Progenitor cell of endocrine pancreas (in vitro differentiated cells): ENCODE data around the gene ST3GAL3. TPM values are rescaled to one million over a fixed set of nuclear protein-coding genes. Genes with fewer than 3 reads are reported as not detected.

Experiments used
- DNase-seq: peaks from one replicate; pipeline ENCODE4 v3.0.0; 2021; ENCODE audit warnings: low spot score; ENCODE audit not compliant: unreplicated experiment
- H3K27ac Mint-ChIP-seq: 2 replicates; pipeline ENCODE4 v1.8.0; 2021; ENCODE audit warnings: mild to moderate bottlenecking, moderate library complexity, mixed read lengths
- H3K27me3 Mint-ChIP-seq: 2 replicates; pipeline ENCODE4 v1.8.0; 2021; ENCODE audit warnings: mixed read lengths
- H3K36me3 Mint-ChIP-seq: 2 replicates; pipeline ENCODE4 v1.8.0; 2022; ENCODE audit warnings: mixed read lengths; ENCODE audit not compliant: insufficient read depth
- H3K4me1 Mint-ChIP-seq: 2 replicates; pipeline ENCODE4 v1.8.0; 2021; ENCODE audit warnings: low read depth, mixed read lengths
- H3K4me3 Mint-ChIP-seq: 2 replicates; pipeline ENCODE4 v1.8.0; 2021; ENCODE audit warnings: low read depth, mild to moderate bottlenecking, moderate library complexity, mixed read lengths
- H3K9me3 Mint-ChIP-seq: 2 replicates; pipeline ENCODE4 v1.8.0; 2021; ENCODE audit warnings: low read depth, mixed read lengths
- total RNA-seq: library from RNA; stranded (reverse); gene quantifications from 2 replicates; pipeline ENCODE4 v1.2.1, GENCODE V29; 2021
- TF ChIP-seq, protein P1 (sequence below): fragments of 200-600 bp; sonication (generic); IDR thresholded peaks from one replicate; pipeline ENCODE4 v1.5.0; 2021; ENCODE audit warnings: antibody characterized with exemption, mild to moderate bottlenecking; ENCODE audit not compliant: unreplicated experiment

The ST3GAL3 gene
- total RNA-seq, 1 donor from 2014 or later = 14.9 TPM

DNA sequence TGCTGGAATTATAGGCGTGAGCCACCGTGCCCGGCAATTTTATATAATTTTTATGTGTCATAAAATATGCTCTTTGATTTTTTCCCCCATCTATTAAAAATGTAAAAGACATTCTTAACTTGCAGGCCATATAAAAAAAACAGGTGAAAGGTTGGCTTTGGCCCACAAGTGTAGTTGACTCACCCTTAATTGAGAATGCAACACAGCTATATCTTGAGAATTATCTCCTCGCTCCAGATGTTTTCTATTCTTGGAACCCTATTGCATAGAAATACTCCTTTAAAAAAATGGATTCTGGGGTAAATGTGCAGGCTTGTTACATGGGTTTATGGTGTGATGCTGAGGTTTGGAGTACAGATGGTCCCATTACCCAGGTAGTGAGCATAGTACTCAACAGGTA, 112.0 kb downstream of the ST3GAL3 start:
- H3K4me3 Mint-ChIP-seq = no peak overlapping the region
- TF ChIP-seq, protein P1, sequence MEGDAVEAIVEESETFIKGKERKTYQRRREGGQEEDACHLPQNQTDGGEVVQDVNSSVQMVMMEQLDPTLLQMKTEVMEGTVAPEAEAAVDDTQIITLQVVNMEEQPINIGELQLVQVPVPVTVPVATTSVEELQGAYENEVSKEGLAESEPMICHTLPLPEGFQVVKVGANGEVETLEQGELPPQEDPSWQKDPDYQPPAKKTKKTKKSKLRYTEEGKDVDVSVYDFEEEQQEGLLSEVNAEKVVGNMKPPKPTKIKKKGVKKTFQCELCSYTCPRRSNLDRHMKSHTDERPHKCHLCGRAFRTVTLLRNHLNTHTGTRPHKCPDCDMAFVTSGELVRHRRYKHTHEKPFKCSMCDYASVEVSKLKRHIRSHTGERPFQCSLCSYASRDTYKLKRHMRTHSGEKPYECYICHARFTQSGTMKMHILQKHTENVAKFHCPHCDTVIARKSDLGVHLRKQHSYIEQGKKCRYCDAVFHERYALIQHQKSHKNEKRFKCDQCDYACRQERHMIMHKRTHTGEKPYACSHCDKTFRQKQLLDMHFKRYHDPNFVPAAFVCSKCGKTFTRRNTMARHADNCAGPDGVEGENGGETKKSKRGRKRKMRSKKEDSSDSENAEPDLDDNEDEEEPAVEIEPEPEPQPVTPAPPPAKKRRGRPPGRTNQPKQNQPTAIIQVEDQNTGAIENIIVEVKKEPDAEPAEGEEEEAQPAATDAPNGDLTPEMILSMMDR = no peak
- no peak overlapping the region for H3K27ac Mint-ChIP-seq
- H3K9me3 Mint-ChIP-seq = peaks cover 16% of the 10 kb centered on the region
- H3K36me3 Mint-ChIP-seq = peaks cover 13% of the 10 kb centered on the region
- no peaks in the 10 kb centered on the region for H3K4me1 Mint-ChIP-seq
- no peak for DNase-seq
- no peaks in the 10 kb centered on the region for H3K27me3 Mint-ChIP-seq

DNA sequence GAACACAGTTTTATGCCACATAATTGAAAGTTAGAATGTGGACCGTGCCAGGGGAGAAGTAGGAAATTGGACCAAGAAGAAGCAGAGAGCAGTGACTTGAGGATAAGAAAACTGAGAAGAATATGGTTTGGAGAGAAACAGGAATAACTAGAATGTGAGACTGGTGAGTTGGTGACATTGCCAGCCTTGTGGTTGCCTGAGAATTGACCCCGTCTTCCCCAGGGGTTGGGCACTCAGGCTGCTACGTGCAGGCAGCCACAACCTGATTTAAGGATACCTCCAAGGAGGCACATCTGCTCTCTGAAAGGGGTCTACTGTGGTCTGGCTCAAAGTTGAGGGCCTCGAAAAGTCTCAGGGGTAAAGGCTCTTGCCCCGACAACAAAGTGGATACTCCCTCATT, 114.1 kb downstream of the ST3GAL3 start:
- DNase-seq = no peak
- Mint-ChIP-seq H3K27me3 (no peaks in the 10 kb centered on the region), H3K27ac (no peak overlapping the region), H3K4me1 (no peaks in the 10 kb centered on the region), H3K36me3 (peaks cover 15% of the 10 kb centered on the region), H3K4me3 (no peak overlapping the region), H3K9me3 (peaks cover 16% of the 10 kb centered on the region)
- TF ChIP-seq, protein P1 = no peak

DNA sequence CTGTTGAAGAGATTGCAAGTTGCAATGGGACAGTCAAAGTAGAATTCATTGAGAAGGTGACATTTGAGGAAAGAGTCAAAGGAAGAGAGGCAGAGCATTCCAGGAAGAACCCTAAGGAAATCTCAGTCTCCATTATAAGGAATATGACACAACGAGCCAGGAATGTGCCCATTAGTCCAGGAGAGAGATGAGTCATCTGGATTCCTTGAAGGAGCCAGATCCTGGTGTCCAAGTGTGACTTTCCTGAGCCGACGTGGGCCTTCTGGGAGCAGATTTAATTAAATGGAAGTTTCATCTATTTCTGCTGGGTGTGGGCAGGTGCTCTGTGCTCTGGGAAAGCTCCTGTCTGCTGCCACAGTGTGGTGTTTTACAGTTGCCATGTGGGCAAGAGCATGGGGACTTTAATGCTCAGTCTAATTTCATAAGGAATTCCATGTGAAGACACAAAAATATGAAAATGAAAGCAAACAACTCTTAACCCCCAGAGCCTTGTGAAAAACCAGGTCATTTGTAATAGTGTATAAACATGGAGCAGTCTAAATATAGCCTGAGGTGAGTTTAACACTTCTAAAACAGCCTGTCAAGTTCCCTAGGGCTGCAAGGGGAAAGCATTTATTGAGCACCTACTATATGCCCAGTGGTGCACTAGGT, 114.8 kb downstream of the ST3GAL3 start:
- H3K36me3 Mint-ChIP-seq = peaks cover 15% of the 10 kb centered on the region
- no peak overlapping the region for H3K4me3 Mint-ChIP-seq
- no peak overlapping the region for H3K27ac Mint-ChIP-seq
- H3K9me3 Mint-ChIP-seq = peaks cover 16% of the 10 kb centered on the region
- H3K4me1 Mint-ChIP-seq = no peaks in the 10 kb centered on the region
- H3K27me3 Mint-ChIP-seq = no peaks in the 10 kb centered on the region
- TF ChIP-seq, protein P1 = no peak
- no peak for DNase-seq

DNA sequence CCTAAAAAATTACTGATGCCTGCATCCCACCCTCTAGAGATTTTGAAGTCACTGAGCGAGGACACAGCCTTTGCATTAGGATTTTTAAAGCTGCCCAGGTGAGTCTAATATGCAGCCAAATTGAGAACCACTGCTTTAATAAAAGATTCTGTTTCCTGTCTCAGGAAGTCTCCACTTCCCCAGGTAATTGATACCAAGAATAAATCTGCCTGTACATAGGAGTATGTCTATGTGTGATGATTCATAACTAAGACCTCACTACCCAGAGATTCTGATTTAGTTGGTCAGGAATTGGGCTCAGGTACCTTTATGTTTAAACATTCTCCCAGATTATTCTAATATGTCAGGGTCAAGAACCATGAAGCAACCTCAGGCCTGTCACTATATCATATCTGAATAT, 117.5 kb downstream of the ST3GAL3 start:
- H3K36me3 Mint-ChIP-seq = peaks cover 5% of the 10 kb centered on the region
- no peak overlapping the region for H3K4me3 Mint-ChIP-seq
- no peaks in the 10 kb centered on the region for H3K27me3 Mint-ChIP-seq
- DNase-seq = no peak
- H3K27ac Mint-ChIP-seq = no peak overlapping the region
- H3K4me1 Mint-ChIP-seq = no peaks in the 10 kb centered on the region
- H3K9me3 Mint-ChIP-seq = peaks cover 1% of the 10 kb centered on the region
- TF ChIP-seq, protein P1 = no peak

DNA sequence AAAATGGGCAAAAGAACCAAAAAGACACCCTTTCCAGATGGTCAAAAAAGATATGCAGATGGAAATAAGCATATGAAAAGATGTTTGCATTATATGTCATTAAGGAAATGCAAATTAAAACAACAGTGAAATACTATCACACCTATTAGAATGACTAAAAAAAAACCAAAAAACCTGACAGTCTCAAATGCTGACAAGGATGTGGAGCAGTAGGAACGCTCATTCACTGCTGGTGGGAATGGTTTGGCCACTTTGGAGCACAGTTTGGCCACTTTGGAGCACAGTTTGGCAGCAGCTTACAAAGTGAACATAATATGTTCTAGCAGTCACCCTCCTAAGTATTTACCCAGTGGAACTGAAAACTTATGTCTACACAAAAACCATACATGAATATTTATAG, 121.2 kb downstream of the ST3GAL3 start:
- Mint-ChIP-seq H3K9me3 (no peaks in the 10 kb centered on the region), H3K36me3 (peaks cover 3% of the 10 kb centered on the region), H3K4me3 (no peak overlapping the region), H3K27ac (no peak overlapping the region), H3K27me3 (no peaks in the 10 kb centered on the region), H3K4me1 (no peaks in the 10 kb centered on the region)
- DNase-seq = no peak
- TF ChIP-seq, protein P1 = no peak
